ENCODE measurements around the gene TIMM29.
A peak's percentile ranks its signal among the peaks of the same experiment; 100 is the strongest.

Gene TIMM29

GRCh38 chr19:10928563-10929401 is at the start of gene TIMM29, which contains the start of gene YIPF2:
Gene TIMM29, plus strand, starts transcription at chr19:10928811. Its CDS starts 12 bp downstream, at chr19:10928823.
Gene YIPF2, minus strand, starts transcription at chr19:10928639. Its CDS starts 229 bp downstream, at chr19:10928410.
- H3K36me3 ChIP-seq (ENCODE audit: control insufficient read depth in 2 of 2, insufficient read depth in 1 of 2, low read length in 2 of 2), result peaks cover 14 to 52% of the 10 kb centered on the region in 2 experiments
- ChIA-PET CTCF (interaction anchor here (2.7 kb wide), 1 partner anchor 13 kb away, joined by 16 read pairs; no protein-coding TSS in a partner anchor), POLR2A (no interaction called here)
- peak within 1 kb of the TSS; percentile 80 for H3K27ac ChIP-seq (ENCODE audit: extremely low read depth, low read depth, low read length)
- no peaks in the 10 kb centered on the region for H3K9me3 ChIP-seq (ENCODE audit: control insufficient read depth, insufficient read depth, low read depth, low read length)
- peak within 1 kb of the TSS; percentile 68 for H3K4me3 ChIP-seq (ENCODE audit: low read depth, low read length)
- peaks cover 8% of the 10 kb centered on the region for H3K4me1 ChIP-seq (ENCODE audit: control insufficient read depth, insufficient read depth, low read length)
- TF ChIP-seq ZNF37A (tag by site-specific recombination; IDR thresholded peaks at IDR 0.05) (no peak), PRDM1 (tag by site-specific recombination; IDR thresholded peaks at IDR 0.05) (no peak), IKZF3 (tag by site-specific recombination; IDR thresholded peaks at IDR 0.05) (no peak), REPIN1 (tag by site-specific recombination; IDR thresholded peaks at IDR 0.05; ENCODE audit: low read depth) (0 out of 2 replicates have a peak, but pooled peaks have one; percentile 39), HOXC10 (CRISPR knock-in tag; IDR thresholded peaks at IDR 0.05) (no peak), FEZF1 (tag by site-specific recombination; IDR thresholded peaks at IDR 0.05) (no peak), ZNF398 (tag by site-specific recombination; IDR thresholded peaks at IDR 0.05) (no peak), ZSCAN30 (tag by site-specific recombination; IDR thresholded peaks at IDR 0.05) (no peak), HIC1 (tag by site-specific recombination; IDR thresholded peaks at IDR 0.05) (no peak), ZSCAN16 (tag by site-specific recombination; IDR thresholded peaks at IDR 0.05) (no peak), ZNF768 (tag by site-specific recombination; IDR thresholded peaks at IDR 0.05) (no peak), ZNF221 (tag by site-specific recombination; IDR thresholded peaks at IDR 0.05; ENCODE audit: borderline replicate concordance) (no peak), ZNF549 (tag by site-specific recombination; IDR thresholded peaks at IDR 0.05) (no peak), ZNF585B (tag by site-specific recombination; IDR thresholded peaks at IDR 0.05) (no peak), SP3 (tag by site-specific recombination; IDR thresholded peaks at IDR 0.05) (peak; percentile 66), MEIS1 (CRISPR knock-in tag; IDR thresholded peaks at IDR 0.05; ENCODE audit: borderline replicate concordance) (no peak), ZNF513 (tag by site-specific recombination; IDR thresholded peaks at IDR 0.05) (no peak), ZNF76 (tag by site-specific recombination; IDR thresholded peaks at IDR 0.05; ENCODE audit: borderline replicate concordance, low read depth) (peak; percentile 79), ZNF488 (tag by site-specific recombination; IDR thresholded peaks at IDR 0.05) (no peak), ZNF660 (tag by site-specific recombination; IDR thresholded peaks at IDR 0.05) (peak; percentile 98), ZNF366 (tag by site-specific recombination; conservative IDR thresholded peaks at IDR 0.05) (0 out of 2 replicates have a peak, but pooled peaks have one; percentile 22), ZNF830 (tag by site-specific recombination; IDR thresholded peaks at IDR 0.05; ENCODE audit: low read depth) (no peak), ZNF521 (tag by site-specific recombination; IDR thresholded peaks at IDR 0.05) (no peak), ZNF501 (tag by site-specific recombination; IDR thresholded peaks at IDR 0.05) (peak; percentile 26; the same call in 1 of the 2 replicates), KLF1 (tag by site-specific recombination; IDR thresholded peaks at IDR 0.05) (no peak; the same call in 1 of the 2 replicates), ZNF16 (tag by site-specific recombination; IDR thresholded peaks at IDR 0.05; ENCODE audit: low read depth) (no peak), ZNF776 (tag by site-specific recombination; IDR thresholded peaks at IDR 0.05; ENCODE audit: borderline replicate concordance) (0 out of 2 replicates have a peak, but pooled peaks have one; percentile 15), GLI4 (tag by site-specific recombination; IDR thresholded peaks at IDR 0.05) (no peak), GLI2 (tag by site-specific recombination; IDR thresholded peaks at IDR 0.05; ENCODE audit: borderline replicate concordance, low read depth) (no peak), ZBTB1 (tag by site-specific recombination; IDR thresholded peaks at IDR 0.05) (no peak)

Measured in HEK293 (cell line).